HG03432 (cell line): Measurements from ENCODE around the gene HOXB3.
"Not testable (repeated sequence)": the region's sequence is repeated elsewhere in the genome, so short reads cannot be mapped to it uniquely, and the experiment has no call there.

Source experiments
- ATAC-seq: cut with Tn5 transposase; IDR thresholded peaks from one replicate; pipeline ENCODE4 v1.9.1; 2021; ENCODE audit warnings: mild to moderate bottlenecking, moderate library complexity; ENCODE audit not compliant: unreplicated experiment

HOXB3 gene

DNA sequence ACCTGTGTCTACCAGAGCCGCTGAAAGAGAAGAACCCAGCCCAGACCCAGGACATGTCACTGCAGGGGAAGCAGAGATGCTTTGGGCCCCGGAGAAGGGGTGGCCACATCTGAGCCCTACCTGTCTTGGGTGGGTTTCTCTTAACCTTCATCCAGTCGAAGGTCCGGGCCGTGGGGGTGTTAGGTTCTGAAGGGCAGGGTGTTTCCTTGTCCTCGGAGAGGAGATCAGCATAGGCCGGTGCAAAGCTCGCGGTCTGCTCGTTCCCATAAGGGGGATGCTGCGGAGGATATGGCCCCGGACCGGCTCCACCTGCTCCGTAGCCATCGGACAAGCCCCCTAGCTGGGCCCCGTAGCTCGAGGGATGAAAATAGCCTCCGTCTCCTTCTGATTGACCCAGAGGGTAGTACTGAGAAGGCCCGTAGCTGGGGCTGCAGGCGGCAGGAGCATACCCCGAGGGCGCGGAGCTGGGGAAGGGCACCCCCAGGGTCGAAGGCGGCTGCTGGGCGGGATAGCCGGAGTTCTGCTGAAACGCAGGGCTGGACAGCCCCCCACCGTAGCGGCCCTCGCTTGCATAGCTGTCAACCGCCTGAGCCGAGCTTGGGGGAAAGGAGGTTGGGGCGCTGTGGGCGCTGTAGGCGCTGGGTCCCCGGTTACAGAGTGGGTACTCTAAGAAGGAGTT lies 59.7 kb downstream of the HOXB3 start:
- no peak for ATAC-seq

DNA sequence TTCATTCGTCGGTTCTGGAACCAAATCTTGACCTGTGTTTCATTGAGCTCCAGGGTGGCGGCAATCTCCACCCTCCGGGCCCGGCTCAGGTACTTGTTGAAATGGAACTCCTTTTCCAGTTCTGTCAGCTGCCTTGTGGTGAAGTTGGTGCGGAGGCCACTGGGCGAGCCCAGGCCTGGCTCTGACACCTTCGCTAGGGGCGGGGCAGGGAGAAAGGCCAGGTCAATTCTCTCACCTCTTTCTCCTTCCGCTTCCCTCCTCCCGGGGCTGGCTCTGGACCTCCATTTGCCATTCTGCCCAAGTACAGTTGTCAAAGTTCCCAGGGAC lies 60.4 kb downstream of the HOXB3 start:
- ATAC-seq: no peak

DNA sequence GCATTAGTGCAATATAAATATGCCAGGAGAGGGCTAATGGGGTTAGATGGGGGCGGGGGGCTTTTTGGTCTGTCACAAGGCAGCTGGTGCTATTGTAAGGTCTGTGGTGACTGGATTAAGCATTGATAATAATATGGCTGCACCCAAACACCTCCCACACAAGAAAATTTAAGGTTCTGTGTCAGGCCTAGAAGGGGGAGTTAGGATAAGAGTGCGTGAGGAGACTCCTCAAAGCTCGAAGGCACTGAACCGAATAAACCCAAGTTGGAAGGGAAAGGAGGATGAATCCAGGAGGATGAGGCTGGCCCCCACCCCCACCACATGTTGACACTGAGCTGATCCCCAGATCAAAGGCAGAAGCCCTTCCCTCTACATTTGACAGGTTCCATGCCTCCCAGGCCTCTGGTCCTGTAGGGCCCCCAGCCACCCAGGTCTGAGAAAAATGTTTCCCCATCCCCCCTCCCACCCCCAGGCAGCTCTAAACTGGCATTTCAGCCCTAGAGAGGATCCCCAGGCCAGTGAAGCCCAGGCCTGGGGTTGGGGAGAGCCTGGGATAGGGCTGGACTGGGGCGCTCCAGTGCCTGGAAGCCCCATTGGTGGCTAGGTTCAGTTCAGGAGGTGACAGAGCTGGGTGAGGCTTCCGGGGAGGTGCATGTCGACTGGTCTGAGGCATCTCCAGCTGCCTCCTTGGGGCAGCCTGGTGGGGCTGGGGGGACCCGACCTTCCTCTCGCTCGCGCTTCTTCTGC lies 60.9 kb downstream of the HOXB3 start:
- no peak for ATAC-seq

DNA sequence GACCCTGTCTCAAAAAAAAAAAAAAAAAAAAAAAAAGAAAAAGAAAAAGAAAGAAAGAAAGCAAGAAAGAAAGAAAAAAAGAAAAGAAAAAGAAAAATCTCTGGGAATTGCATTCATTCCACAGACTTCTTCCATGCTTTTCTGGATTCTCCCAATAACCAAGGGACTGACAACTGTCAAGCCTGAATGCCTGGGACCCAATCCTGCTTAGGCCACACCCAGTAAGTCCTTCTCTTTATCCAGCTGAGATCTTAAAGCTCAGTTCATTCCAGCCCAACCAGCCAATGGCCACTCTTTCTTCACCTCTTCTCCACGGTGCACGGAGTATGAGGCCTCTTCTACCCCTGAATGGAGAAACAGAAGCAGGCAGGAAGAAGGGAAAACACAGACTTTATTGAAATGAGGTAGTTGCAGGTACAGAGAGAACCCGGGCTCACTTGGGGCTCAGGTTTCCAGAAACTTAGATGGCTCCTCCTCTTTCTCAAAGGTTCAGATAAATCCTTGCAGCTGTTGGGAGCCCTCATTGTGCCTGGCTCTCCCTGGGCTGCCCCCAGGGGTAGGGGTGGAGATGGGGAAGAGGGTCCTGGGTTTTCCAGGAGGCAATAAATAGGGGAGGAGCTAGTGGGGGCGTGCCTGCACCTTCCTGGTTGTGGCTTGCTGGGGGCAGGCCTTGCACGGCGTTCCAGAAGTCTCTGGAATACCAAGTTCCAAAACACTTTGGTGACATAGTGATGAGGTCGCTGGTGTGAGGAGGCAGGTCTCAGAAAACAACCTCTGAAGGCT lies 61.7 kb downstream of the HOXB3 start:
- no peak for ATAC-seq

DNA sequence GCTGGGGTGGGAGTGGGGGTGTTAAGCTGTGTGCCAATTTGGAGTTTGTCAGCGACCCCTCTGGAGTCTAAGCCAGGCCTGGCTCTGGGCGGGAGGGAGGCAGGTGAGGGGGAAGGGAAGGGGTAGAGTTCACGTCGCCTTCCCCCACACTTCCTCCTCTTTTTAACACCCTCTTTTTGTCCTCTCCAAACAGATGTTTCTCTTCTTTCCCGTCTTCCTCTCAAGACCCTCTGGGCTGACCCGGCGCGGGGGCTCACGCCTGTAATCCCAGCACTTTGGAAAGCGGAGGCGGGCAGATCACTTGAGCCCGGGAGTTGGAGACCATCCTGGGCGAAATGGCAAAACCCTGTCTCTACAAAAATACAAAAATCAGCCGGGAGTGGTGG lies 62.5 kb downstream of the HOXB3 start:
- ATAC-seq: no peak

DNA sequence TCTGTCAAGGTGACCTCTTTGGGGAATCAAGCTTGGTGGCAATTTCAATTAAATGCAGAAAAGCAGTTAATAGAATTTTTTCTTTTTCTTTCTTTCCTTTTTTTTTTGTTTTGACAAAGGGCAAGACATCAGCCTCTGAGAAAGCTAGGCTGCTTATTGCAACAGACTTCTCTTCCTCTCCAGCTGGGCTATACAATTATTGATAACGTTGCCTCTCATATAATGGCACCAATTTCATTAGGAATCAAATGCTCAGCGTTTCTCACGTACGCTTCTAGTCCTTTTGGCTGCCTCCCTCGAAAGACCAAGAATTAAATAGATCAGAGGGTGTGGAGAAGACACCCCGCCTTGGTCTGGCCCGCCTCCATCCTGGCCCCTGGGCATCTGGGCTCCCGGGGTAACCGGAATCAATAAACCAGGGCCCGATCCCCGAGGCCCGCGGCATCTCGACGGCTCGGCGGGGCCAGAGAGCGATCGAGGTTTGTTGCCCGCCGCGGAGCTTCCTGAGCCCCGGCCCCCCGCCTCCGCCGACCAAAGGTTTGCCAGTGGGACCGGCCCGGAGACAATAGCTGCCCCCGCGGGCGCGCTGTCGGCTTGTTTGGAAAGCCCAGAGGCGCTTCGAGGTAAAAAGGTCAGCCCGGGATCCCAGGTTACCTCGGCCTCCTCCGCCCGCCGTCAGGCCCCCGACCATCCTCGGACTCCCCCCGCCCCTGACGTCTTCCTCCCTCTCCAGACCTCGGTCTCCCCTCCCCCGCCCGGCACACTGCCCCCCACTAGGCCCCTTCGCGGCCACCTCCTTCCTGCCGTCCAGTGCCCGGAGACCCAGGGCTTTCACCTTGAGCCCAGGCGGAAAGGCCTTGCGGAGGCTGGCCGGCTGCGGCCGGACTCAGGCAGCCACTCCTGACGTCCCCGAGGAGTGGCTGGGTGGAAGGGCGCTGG lies 63.2 kb downstream of the HOXB3 start:
- ATAC-seq: no peak

DNA sequence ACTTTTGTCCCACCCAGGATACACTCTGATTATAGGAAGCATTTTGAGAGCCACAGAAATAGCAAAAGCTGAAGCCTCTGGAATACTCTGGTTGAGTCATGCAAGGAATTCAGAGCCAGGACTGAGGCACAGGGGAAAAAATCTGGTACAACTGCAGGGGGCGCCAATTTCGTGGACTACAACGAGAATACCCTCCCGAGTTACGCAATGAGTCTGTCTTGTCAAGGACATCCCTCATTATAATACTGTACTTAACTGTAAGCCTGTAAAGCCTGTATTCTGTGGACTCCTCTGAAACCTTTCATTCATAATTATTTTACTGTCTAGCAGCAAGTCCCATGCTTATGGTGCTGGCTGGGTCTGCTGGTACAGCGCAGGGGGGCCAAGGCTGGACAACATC lies 67.0 kb downstream of the HOXB3 start:
- no peak for ATAC-seq

DNA sequence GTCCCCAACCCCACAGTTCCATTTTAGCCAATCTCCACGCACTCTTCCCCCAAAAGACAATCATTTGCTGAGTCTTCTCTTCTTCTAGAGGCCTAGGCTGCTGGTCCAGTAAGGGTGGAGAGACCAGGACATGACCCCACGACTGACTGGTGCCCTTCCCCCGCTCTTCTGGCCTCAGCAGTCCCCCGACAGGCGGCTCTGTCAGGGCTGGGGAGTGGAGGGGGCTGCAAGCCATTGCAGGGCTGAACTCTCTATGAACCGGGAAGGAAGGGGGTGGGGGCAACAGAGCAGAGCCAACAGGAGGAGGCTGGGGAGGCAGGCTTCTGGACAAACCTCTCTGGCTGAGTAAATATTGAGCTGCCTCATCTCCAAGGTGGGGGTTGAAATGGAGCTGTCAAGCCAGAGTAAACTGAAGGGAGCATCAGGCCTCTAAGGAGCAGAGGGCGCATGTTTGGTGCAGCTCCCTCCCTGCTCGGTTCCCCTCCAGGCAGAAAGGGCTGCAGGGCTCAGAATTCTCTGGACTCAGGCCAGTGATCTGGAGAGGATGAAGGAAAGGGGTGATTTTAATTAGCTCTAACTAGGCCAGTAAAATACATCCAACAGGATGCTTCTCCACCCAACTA lies 67.9 kb downstream of the HOXB3 start:
- ATAC-seq: no peak

DNA sequence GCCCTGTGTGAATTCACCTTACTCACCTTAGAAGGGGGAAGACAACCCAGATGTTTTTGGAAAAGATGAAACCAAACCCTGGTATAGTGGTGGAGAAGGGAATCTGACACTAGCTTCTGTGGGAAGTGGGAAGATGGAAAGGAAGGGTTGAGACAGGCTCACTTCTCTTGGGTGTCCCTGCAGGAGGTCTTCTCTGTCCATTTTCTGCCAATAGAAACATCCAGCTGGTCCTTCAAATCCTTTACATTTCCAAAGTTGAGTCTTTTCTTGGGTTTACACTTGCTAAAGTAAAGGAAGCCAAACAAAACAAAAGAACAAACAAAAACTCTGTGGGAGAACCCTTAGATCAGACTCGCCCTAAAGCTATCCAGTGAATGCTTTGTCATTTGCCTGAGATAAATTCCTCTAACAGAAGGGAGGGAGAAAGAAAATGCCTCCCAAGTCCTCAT lies 69.4 kb downstream of the HOXB3 start:
- no peak for ATAC-seq

DNA sequence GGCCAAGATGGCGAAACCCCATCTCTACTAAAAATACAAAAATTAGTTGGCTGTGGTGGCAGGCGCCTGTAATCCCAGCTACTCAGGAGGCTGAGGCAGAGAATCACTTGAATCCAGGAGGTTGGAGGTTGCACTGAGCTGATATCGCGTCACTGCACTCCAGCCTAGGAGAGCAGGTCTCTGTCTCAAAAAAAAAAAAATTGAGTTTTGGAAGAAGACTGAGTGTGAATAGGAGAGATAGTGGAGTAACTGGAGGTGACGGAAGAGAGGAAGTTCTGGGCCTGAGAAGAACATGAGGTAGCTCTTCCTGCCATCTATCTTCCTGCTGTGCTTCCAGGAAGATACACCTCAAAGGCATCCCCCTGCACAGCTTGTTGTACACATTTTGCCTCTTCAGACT lies 70.6 kb downstream of the HOXB3 start:
- no peak for ATAC-seq

DNA sequence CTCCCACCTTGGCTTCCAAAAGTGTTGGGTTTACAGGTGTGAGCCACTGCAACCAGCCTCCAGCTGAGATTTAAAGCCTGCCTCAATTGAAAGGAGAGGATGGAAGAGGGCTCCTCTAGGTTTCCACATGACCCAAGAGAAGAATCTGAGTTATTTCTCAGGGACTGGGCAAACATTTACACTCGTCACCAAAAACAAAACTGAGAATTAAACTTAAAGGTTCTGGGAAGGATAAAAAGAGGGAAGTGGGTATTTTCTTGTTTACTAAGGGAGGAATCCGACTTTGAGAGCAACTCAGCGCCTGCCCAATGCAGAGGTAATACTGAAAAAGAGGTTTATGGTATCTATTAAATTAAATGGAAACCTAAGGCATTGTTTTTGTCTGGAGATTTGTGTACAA lies 72.6 kb downstream of the HOXB3 start:
- no peak for ATAC-seq

DNA sequence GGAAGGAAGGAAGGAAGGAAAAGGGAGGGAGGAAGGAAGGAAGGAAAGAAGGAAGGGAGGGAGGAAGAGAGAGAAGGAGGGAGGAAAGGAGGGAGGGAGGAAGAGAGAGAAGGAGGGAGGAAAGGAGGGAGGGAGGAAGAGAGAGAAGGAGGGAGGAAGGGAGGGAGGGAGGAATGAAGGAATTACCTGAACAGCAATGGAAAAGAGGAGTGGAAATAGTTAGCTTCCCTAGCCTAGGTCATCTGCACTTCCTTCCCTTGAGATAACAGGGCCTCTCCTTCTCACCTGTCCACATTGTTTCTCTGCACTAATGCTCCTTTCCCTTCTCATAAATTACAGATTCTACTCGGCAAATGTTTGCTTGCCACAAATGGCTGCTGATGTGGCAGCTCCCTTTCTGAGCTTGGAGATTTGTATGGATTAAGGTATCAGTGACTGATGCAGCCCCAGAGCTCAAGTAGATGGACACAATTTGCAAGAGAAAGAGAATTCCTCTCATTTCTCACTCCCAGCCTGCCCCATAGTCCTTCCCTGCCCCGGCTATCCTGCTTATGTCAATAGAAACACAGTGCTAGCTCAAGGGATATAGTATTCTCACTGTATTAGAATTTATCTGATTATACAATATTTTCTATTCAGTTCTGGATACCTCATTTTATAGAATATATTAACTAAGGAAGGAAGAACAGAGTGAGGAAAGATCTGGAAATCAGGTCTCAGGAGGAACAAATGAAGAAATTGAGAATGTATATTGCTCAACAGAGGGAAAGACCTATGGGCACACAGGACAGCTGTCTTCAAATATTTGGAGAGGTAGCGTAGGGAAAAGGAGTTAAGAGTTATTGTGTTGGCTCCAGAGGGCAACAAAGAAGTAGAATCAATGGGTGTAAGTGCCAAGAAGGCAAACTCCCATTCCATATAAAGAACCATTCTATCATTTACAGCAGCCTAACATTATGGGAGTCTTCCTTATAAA lies 73.8 kb downstream of the HOXB3 start:
- no peak for ATAC-seq

DNA sequence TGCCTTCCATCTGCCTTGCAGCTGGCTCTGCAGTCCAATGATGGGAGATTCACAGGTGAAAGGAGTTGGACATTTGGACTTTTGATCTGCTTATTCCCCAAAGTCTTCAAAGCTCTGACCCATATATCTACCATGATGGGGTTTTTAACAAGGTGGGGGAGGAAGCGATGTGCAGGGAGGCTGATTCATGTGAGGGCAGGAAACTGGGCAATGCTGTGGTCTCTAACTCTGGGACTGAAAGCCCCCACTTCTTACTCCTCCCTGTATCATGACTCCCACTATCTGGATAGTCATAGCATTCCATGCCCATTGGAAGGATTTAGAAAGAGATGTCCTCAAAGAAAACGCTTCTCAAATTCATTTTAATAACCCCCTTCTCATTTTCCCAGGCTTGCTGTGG lies 75.6 kb downstream of the HOXB3 start:
- ATAC-seq: no peak

DNA sequence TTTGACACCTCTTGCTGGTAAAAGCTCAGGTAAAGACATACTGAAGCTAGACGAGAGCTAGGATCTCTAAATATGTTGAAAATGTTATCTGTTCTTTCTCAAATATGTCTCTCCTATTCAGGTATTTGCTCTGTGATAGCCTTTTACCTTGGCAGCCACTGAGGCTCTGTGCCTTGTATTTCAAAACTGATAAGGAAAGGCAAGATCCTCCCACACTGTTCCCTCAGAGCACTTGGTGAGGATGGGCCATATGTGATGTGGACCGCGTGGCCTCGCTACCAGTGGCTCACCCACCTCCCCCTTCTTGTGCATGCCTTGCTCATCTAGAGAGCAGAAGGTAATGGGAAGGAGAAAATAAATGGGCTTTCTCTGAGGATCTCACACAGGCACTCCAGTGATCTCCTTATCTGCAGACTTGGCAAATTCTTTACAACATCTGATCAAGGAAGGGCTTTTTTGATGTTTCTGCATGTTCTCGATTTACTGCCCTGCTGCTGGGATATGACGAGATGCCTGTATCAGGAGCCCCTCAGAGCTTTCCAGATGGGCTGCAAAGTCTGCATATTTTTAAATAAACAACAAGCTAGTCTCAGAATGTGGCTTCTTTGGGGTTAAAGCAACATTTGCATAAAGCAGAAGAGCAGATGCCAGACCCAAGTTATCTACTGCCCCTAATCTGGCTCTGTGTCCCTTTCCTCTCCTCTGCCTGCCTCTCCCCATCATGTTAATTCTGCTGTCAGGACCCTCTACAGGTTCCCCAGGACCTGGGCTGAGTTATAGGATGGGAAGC lies 76.2 kb downstream of the HOXB3 start:
- no peak for ATAC-seq

DNA sequence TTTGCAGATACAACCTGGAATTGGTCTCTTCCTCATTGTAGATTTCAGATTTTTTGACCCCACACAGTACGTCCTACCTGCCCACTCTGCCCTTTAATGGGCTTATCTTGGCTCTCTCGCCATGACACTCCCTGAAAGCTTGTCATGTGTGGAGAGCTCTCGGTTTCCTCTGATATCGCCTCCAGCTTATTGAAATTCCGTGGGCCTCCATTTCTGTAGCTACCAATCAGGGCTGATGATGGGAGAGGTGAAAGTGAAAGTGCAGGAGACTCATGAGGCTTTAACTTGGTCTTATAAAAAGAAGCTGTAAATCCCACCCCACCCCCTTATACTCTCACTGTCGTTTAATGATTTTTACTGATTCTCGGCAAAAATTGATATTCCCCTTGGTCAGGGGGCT lies 76.9 kb downstream of the HOXB3 start:
- ATAC-seq: no peak

DNA sequence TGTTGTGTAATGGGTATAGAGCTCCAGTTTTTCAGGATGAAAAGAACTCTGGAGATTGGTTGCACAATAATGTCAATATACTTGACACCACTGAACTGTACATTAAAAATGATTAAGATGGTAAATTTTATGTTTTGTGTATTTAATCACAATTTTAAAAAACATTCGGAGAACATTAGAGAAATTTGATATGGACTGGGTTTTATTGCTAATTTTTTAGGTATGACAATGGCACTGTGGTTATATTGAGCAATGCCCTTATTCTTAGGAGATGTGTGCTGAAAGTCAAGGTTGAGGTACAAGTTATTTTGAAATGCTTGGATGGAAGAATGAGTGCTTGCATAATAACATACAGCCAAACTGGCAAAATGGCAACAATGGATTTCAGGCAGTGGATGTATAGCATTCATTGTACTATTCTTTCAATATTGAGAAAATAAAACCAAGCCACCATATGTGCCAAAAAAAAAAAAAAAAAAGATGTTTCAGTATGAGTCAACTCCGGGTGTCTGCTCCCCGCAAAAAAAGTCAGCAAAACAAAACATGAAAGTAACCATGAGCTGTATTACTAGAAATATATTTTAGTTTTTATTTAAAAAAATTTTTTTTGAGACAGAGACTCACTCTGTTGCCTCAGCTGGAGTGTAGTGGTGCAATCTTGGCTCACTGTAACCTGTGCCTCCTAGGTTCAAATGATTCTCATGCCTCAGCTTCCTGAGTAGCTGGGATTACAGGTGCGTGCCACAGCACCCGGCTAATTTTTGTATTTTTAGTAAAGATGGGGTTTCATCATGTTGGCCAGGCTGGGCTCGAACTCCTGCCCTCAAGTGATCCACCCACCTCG lies 79.1 kb downstream of the HOXB3 start:
- peak; percentile 54 for ATAC-seq

DNA sequence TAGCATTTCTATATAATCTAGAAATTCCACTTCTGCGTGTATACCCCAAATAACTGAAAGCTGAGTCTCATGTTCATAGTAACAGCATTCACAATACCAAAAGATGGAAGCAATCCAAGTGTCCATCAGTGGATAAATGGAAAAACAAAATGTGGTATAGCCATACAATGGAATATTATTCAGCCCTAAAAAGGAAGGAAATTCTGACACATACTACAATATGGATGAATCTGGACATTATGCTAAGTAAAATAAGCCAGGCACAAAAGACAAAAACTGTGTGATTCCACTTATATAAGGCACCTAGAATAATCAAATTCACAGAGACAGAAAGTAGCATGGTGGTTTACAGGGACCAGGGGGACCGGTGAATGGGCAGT lies 79.7 kb downstream of the HOXB3 start:
- no peak for ATAC-seq

DNA sequence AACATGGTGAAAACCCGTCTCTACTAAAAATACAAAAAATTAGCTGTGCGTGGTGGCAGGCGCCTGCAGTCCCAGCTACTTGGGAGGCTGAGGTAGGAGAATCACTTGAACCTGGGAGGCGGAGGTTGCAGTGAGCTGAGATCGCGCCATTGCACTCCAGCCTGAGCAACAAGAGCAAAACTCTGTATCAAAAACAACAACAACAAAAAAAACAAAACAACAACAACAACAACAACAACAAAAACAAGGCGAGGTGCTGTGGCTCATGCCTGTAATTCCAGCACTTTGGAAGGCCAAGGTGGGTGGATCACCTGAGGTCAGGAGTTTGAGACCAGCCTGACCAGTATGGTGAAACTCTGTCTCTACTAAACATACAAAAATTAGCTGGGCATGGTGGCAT lies 80.3 kb downstream of the HOXB3 start:
- ATAC-seq: not testable (repeated sequence)
